HG02588 (cell line): Measurements from ENCODE around the gene NAA11.
"Not testable (repeated sequence)": the region's sequence is repeated elsewhere in the genome, so short reads cannot be mapped to it uniquely, and the experiment has no call there.

ENCODE experiments used
- ATAC-seq: cut with Tn5 transposase; IDR thresholded peaks from one replicate; pipeline ENCODE4 v1.9.1; 2021; ENCODE audit warnings: mild to moderate bottlenecking, moderate library complexity; ENCODE audit not compliant: unreplicated experiment

NAA11 gene

DNA sequence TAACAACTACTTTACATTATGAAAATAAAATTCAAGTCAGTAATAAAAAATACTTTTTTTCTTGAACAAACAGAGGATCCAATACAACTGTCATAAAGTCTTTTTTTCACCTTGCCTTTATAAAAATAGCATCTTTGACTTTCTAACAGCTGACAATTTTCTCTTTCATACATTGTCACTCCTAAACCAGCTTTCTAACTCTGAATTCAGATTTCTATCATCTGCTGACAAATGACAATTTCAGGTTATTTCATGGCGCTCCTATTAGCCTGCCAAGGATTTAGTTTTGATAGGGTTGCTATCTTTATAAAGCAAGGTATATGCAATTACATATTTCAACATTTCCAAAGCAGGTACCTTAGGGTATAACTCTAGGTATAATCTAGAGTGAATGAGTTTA, 14.6 kb downstream of the NAA11 start:
- ATAC-seq = no peak

DNA sequence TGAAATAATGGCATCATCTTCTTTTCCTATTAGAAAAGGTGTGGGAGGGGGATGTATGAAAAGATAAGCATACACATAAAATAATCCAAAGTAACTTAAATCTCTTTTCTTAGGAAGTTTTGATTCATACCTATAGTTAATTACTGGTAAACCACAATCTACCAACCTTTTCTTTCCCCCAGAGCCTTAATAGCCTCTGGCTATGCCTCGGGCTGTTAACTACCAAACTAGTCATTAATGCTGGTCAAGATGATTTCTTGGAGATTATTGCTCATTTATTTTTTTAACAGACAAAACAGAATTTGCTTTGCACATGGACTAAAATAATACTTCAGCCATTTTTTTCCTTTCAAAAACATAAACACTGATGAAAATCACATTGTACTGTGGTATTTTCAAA, 16.9 kb downstream of the NAA11 start:
- no peak for ATAC-seq

DNA sequence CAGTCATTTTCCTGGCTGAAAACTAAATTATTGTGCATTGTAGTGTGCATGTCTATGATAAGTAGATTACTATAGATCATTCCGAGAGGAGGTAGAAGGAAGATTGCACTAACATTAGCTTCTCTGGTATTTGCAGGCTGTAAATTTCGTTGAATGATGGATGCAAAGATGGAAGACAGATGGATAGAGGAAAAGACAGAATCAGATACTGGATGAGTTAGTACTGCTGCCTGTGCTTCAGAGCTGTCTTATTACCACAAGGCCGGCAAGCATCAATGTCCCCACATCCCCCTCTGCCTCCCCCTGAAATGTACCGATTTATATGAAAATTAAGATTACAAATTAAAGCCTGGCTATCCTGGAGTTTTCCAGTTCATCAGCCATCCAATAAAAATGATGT, 17.7 kb downstream of the NAA11 start:
- no peak for ATAC-seq

DNA sequence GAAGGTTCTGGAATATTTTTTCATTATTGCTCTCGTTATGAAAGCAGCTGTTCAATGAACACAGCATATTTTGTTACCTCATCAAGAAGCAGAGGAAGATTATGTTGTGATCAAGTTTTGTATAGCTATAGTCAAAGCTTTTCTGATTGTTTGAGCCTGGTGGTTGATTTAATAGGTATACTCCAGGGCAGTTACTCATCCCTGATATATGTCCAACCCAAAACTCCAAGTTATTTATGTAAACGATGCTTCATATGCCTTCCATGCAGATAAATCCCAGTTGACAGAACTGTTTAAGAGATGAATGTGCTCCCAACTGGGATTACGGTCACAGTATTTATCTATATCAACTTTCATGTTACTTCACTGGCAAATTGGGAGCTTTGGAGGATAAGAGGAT, 19.1 kb downstream of the NAA11 start:
- ATAC-seq = no peak

DNA sequence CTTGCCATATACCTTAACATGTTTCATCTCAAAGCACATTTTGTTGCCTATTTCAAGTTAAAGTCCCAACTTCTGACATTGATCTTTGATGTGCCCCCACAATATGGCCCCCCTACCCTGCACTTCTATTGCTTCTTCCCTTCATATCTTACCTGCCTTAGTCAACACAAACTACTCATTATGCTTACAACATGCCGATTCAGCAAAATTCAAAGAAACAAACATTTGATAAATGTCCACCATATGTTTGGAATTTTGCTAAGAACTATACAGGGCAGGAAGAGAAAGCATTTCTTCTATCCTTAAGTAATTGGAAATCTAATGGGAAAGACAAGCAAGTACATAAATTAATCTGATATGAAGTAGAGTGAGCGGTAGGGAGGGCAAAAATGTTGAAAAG, 25.6 kb downstream of the NAA11 start:
- ATAC-seq = no peak

DNA sequence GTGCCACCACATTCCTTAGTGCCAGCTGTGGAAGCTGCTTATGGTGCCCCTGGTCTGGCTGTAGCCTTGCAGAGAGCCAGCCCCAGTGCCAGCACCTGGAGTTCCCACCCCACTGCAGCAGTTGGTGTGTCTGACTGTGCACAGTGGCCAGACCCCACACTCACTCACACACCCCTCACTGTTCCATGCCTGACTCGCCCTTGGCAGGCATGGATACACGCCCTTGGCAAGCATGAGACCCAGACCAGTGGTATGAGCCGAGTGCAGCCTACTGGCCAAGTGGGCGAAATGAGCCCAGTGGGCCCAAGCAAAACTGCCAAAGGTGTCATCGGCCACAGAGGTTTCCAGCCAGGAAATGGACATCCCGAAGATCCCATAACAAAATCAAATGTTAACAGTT, 27.4 kb downstream of the NAA11 start:
- no peak for ATAC-seq

DNA sequence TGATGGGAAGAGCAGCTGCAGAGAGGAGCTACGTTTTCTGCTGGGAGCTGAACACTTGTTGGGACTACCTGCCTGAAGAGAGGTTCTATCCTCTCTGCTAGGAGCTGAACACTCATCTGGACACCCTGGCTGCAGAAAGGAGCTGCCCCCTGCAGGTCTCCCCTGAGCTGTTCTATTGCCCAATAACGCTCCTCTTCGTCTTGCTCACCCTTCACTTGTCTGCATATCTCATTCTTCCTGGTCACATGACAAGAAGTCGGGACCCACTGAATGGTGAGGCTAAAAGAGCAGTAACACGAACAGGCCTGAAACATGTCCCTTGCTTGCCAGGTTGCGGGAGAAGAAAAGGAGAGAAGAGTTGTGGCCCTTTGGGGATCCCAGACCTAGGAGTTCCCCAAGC, 27.8 kb downstream of the NAA11 start:
- no peak for ATAC-seq

DNA sequence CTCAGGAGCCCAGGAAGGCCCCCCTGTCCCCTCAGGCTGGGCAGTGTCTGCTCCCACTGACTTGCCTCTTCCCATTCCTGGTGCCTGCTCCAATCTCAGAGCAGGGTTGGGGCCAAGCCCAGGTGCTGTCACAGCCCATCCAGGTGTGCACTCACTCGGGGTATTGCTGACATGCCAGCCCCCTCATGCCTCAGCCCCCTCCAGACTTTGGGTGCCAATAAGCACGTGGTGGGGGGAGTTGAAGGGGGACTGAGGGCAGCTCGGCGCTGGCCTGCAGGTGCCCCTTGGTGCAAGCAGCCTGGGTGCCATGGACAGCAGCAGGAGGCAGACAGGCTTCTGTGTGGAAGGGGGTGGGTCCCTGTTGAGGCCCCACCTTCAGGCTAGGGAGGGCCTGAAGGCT, 28.4 kb downstream of the NAA11 start:
- no peak for ATAC-seq

DNA sequence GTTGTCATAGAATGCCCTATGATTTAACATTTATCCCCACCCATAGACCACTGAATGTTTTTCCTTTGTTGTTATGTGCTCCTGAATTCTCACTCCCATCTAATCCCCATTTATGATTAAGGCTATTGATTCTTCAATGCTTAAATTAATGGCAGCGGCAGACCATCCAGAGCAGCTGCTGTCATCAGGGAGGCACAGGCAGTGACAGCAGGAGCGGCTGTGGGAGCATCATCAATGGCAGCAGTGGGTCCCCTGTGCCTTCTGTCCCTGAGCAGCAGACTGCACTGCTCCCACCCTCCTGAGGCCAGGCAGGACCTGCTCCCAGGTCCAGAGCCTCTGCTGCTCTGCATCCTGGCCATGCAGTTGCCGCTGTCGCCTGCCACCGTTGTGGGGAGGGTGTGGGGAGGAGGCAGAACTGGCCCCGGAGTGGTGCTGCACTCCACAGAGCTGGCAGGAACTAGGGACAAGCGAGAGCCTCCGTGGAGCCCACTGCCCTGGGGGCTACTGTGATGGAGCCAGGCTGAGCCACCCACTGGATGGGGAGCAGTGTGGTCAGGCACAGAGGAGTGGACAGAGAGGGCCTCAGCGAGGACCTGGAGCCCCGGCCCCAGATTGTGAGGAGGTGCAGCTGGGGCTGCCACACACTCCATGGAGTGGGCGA, 29.0 kb downstream of the NAA11 start:
- no peak for ATAC-seq

DNA sequence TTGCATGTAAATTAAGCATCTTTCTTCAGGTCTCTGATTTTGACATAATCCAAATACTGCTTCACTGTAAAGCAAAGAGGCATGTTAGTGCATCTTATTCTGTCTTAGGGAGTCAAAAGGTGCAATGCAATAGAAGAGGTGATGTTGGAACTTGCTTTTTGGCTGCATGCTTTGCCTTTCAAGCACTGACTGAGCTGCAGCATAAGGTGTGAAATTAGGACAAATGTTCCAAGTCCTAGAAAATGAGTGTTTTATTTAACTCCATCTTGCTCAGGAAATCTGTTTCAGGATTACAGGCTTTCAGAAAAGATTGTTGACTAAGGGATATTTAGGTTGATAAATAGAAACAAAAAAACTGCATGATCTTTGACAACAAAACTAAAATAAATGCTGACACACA, 30.8 kb downstream of the NAA11 start:
- ATAC-seq = no peak

DNA sequence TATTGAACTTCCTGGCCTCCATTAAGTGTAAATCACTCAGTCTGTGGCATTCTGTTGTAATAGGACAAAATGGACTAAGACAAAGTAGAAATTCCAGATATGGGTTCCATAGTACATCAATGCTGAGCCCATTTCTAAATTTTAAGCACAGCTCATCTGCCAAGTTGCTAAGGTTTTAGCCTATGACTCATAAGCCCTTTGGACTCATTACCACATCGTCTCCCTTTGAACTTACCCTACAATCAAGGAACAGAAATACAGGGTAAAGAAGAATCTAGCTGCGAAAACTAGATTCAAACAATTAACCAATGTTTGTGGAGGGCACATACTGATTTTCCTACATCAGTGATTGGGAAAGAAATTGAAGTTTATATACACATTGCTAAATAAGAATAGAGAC, 31.8 kb downstream of the NAA11 start:
- ATAC-seq = no peak

DNA sequence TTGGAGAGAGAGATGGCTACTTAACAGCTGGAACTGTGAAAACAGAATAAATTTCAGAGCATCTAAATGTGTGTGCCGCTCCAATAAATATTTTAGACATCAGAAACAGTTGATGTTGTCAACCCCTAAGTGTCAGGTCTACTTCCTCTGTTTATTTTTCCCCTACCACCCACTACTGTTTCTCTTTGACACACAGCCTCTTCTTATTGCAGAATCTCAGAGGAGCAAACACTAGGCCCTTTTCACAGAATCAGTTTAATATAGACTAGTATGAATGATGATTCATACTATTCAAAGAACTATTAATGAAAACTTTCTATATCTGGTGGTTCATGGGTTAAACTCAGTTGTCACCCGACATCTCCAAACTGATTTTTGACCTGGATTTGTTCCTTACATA, 33.9 kb downstream of the NAA11 start:
- ATAC-seq = peak; percentile 63

DNA sequence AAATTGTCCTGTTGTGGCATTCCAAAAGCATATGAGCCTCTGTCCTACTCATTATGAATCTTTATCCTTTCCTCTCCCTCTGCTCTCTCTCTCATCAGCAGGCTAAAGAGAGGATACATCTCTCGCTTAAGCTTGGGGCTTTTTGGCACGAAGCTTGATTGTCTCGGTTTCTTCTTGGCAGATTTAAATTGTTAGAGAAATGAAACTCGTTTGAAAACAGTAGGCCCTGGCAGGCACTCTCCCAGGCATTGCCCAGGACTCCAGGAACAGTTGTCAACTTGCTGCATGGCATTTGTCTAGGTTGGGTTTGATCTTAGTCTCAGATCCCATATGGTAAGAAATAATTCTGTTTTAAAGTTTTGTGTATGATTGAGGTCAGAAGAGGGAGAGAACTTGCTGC, 35.5 kb downstream of the NAA11 start:
- no peak for ATAC-seq

DNA sequence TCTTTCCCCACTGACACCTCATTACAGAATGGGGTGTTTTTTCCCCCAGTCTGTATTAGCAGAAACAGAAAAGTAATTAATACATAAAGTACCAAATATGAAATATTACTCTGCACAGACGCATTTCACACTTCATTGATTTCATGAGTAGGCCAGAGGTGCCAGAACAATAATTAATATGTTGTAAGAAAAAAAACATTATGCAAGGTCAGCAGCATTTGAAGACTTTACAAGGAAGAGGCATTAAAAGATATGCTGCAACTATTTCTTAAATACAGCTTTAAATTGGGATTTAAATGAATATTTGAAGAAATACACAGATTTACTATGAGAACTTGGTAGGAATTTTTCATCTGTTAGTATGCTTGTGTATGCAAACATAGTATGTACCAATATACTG, 37.7 kb downstream of the NAA11 start:
- ATAC-seq = no peak

DNA sequence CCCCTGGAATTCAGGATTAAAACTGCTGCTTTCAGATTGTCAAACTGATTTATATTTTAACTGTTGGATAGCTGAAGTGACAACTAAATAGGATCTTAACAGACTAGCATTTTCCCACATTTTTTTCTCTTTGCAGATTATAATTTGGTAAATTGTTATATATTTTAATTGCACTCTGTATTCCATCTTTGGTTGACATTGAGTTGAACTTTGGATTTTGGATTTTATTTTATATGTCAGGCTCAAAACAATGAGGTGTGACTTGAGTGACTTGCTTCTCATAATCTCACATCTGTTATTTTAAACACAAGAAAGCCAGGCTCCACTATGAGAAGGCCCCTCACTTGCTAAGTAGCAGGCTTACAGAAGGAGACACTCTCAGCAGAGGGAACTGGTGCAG, 38.1 kb downstream of the NAA11 start:
- no peak for ATAC-seq

DNA sequence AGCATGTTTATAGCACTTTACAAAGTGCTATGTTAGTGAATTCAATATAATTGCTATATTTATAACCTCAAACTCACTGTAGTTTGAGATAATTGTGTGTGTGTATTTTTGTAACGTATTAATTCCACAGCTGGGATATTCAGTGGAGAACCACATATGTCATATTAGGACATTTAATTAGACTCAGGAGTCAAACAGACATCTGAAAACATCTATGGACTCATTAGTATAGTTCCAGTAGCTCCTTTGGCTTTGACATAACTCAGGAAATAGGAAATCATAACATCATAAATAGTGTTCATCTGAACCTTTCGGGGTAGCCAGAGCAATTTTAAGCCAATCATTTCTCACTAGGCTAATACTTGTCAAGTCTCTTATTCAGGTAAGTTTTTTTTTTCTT, 38.8 kb downstream of the NAA11 start:
- ATAC-seq = no peak

DNA sequence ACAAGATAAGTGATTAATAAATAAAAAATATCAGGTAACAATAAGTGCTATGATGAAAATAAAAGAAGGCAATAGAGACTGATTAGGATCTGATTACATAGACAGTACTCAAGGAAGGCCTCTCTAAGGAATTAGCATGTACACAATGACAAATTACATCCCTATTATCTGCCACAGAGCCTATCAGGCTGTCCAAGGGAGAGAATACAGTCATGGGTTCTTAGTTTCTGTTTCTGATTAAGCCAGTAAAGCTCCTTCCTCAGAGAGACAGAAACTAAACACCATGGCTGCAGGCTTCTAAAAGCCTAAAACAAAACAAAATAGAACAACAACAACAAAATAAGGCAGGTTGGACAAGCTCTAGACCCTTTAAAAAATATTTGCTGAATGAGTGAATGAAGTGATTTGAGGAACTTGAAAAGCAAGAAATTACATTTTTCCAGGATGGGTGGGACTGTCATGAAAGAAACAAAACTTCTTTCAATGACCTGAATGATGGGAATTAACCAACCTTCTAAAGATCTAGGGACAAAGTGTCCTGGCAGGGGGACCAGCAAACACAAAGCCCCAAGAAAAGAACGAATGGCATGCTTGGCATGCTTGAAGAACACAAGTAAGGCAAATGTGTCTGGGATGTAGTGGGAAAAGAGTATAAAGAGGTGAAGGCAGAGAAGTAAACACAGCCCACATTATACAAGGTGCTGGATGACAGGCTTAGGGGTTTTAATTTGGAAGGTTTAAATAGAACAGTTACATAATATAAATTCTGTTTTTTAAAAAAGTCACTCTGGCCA, 44.1 kb downstream of the NAA11 start:
- ATAC-seq = no peak

DNA sequence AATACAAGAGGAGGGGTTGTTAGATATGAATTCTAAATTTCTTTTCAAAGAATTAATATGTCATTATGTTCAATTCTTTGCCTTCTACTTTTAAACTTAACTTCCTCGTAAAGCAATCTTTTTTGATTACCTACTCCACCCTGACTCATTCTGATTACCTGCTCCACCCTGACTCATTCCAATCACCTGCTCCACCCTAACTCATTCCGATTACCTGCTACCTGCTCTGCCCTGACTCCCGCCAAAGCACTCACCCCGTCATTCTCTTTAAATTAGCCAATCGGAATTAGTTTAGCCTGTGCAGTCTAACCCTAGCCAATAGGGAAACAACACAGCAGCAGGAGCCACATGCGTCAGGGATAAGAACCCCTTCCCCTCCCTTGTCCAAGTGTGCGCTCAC, 48.4 kb downstream of the NAA11 start:
- not testable (repeated sequence) for ATAC-seq

DNA sequence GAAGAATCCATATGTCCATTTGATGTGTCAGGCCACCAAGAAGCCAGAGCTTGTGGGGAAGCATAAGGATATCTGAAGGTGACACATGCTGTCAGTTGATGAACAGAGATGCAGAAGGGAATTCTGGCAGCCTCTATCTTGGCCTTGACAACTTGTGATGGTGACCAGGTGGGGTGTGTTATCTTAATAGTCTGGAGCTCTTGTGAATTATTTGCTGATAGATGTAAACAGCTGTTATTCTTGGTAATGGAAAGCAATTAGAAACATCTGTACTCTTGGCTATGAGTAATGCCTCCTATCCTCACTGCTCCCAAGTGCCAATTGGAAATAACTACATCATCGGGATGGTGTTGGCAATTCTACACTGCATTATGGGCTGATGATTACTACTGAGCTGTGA, 51.9 kb downstream of the NAA11 start:
- ATAC-seq = no peak

DNA sequence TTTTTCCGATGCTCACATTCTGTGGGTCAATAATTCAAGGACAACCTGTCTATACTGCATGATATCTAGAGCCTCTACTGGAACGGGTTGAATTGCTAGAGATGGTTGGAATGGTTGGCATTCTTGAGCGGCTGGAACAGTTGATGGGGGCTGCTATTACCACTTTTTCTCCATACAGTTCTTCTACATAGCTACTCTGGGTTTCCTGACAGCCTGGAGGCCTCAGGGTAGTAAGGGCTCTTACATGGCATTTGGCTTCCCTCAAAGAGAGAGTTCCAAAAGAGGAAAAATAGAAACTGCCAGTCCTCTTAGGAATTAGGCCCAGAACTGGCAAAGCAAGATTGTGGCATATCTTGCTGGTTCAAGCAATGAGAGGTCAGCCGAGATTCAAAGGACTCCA, 53.1 kb downstream of the NAA11 start:
- no peak for ATAC-seq

DNA sequence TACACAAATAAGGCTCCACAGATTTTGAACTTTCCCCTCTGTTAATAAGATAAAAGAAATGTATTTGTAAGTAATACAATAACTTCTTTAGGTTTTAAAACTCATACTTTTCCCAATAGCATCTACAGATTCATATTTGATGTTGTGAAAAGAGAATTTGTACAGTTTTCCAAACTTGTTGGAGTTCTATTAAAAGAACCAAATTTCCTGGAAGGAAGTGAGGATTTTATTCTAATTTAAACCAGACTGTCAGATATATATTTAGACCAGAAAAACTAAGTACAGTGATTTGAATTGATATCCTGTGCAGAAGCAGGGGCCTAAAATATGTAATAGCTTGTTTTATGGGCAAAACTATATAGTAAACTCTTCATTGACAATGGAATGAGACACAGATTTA, 53.7 kb downstream of the NAA11 start:
- ATAC-seq = no peak

DNA sequence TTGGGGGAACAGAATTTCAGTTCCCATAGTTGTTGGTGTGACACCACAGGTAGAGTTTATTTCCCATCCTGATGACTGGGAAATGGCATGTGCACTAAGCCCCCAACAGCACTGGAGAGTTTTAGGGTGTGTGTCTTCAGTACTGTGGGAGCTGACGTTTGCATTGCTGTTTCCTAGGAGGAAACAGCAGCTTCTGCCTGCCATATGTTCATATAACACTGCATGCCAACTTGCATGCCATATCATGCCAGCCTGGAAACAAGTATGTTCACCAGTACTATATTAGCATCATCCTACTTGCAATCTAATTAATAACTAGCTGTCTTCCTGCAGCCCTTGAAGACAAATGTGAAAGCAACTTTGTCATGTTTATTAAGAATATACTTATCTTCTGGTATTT, 58.2 kb downstream of the NAA11 start:
- no peak for ATAC-seq
